GM12878 (cell line): Measurements from ENCODE around the gene F13B.

Experiments
- EP300 ChIP-seq, 2 experiments: fragments of 150-350 bp in 1 of 2; IDR thresholded peaks; 2 replicates each; pipeline ENCODE4 v1.6.1; 2011 to 2012; ENCODE audit warnings: low read depth in 2 of 2, low read length in 2 of 2, borderline replicate concordance in 1 of 2, improper control_type of control experiment in 1 of 2, inconsistent platforms in 1 of 2; ENCODE audit not compliant: control insufficient read depth in 1 of 2
- MTA3 ChIP-seq: IDR thresholded peaks from 2 replicates; pipeline ENCODE4 v1.6.1; 2012; ENCODE audit warnings: low read length, inconsistent platforms, borderline replicate concordance
- NR2F1 ChIP-seq: fragments of 450-650 bp; conservative IDR thresholded peaks from 2 replicates; pipeline ENCODE4 v1.6.1; 2017; ENCODE audit warnings: mild to moderate bottlenecking

- no peak for TF ChIP-seq NR2F1
- TF ChIP-seq EP300 (IDR thresholded peaks at IDR 0.05; ENCODE audit: borderline replicate concordance in 1 of 2, control insufficient read depth in 1 of 2, low read depth in 2 of 2, low read length in 2 of 2): no peak
- no peak for TF ChIP-seq MTA3
Observed at GRCh38 chr1:197101978-197102377, 34.9 kb upstream of the F13B start.
